Sigmoid colon (tissue), 7 donors: ENCODE measurements around the gene BOD1L1. TPM values are rescaled to one million over a fixed set of nuclear protein-coding genes. Genes with fewer than 3 reads are reported as not detected.

Source experiments
- DNase-seq: peaks from one replicate; pipeline ENCODE4 v3.0.0-alpha.2; 2019
- H3K27ac ChIP-seq, 4 donors: fragments of 200-600 bp; sonication (generic); one replicate each; pipeline ENCODE4 v1.5.1; 2016 to 2019; ENCODE audit warnings: mild to moderate bottlenecking in 1 of 4
- H3K27me3 ChIP-seq, 3 donors: fragments of 200-600 bp; sonication (generic); one replicate each; pipeline ENCODE4 v1.5.1; 2019; ENCODE audit warnings: mild to moderate bottlenecking in 1 of 3
- H3K36me3 ChIP-seq, 4 donors: fragments of 200-600 bp; sonication (generic); one replicate each; pipeline ENCODE4 v1.5.1; 2016 to 2019
- H3K4me1 ChIP-seq, 4 donors: fragments of 200-600 bp; sonication (generic); one replicate each; pipeline ENCODE4 v1.5.1; 2017 to 2019
- H3K4me3 ChIP-seq, 4 donors: fragments of 200-600 bp; sonication (generic); one replicate each; pipeline ENCODE4 v1.5.1; 2017 to 2019; ENCODE audit warnings: mild to moderate bottlenecking in 2 of 4, moderate library complexity in 1 of 4
- H3K9me3 ChIP-seq, 4 donors: fragments of 200-600 bp in 3 of 4; sonication (generic) in 3 of 4; one replicate each; pipeline versions ENCODE4 v1.5.1 to v1.6.1; 2013 to 2019
- EP300 ChIP-seq, 4 donors: sonication (generic); formaldehyde crosslinking; IDR thresholded peaks; one replicate each; pipeline ENCODE4 v1.6.1; 2017; ENCODE audit warnings: antibody characterized with exemption in 4 of 4
- POLR2A ChIP-seq, 2 donors: fragments of 450-650 bp; IDR thresholded peaks; one replicate each; pipeline ENCODE4 v1.6.1; 2016; ENCODE audit warnings: antibody characterized with exemption in 2 of 2, mild to moderate bottlenecking in 2 of 2, moderate library complexity in 2 of 2
- POLR2AphosphoS5 ChIP-seq, 4 donors: sonication (generic); formaldehyde crosslinking; IDR thresholded peaks; one replicate each; pipeline ENCODE4 v1.6.1; 2017; ENCODE audit warnings: antibody characterized with exemption in 4 of 4
- WGBS, 2 donors: extraction: QIAGEN DNeasy Blood & Tissue Kit; methylation state at CpG; one replicate each; pipeline ENCODE4 v1.1.7; 2013; 5-methylcytosine and 5-hydroxymethylcytosine counted together
- intact Hi-C: fragments of 100-400 bp; cut with DNase I; formaldehyde crosslinking; loops from one replicate; pipeline ENCODE4 v1.15.1; 2023
- polyA plus RNA-seq, 3 donors: library from polyadenylated mRNA; stranded (reverse); fragments of 200-250 nt; gene quantifications; one replicate each; pipeline ENCODE4 v1.2.3, GENCODE V29; 2013
- small RNA-seq, 3 donors: library from RNA; depleted of rRNA; stranded (forward); fragments of <200 nt; gene quantifications; one replicate each; pipeline ENCODE3, GENCODE V24; 2016
- total RNA-seq, 4 donors: library from RNA; depleted of rRNA; stranded (reverse); fragments of >200 nt; gene quantifications; one replicate each; pipeline ENCODE4 v1.1.0, GENCODE V29; 2016
- TF ChIP-seq, protein P1 (sequence below), 4 experiments: fragments of 450-650 bp in 3 of 4; fragments of 200-600 bp in 1 of 4; IDR thresholded peaks; one replicate each; pipeline ENCODE4 v1.5.1; 2016 to 2019; ENCODE audit warnings: antibody characterized with exemption in 4 of 4, mild to moderate bottlenecking in 3 of 4, moderate library complexity in 2 of 4
- donor health status: healthy with polysubstance abuse.
- donor health status: Bipolar disorder and iron deficiency.
- donor health status: healthy.

BOD1L1 gene
- total and polyA plus RNA-seq, 7 donors, result 8.3 to 46.0 (median 34.3) TPM

DNA sequence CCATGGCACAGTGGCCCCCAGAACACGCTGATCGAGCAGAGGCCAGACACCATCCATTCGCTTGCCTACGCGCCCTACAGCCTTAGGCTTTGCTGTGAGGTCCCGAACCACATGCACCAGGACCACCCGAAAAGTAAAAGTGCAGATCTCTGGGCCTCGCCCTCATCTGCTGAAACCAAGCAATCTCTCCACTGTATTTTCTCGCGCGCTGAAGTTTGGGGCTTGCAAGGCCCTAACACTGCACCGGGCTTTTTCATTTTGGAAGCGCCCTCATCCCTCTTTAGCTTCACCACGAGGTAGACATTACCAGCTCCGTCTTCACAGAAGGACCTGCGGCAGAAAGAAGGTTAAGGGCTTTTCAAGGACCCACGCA, 104.4 kb downstream of the BOD1L1 start:
- Histone ChIP-seq H3K4me3 (no peak overlapping the region), H3K36me3 (no peaks in the 10 kb centered on the region), H3K9me3 (peaks cover 5 to 19% (median 10%) of the 10 kb centered on the region in 4 donors), H3K4me1 (peaks cover 0 to 7% (median 7%) of the 10 kb centered on the region in 4 donors), H3K27me3 (peaks cover 14 to 71% (median 47%) of the 10 kb centered on the region in 3 donors), H3K27ac (no peak overlapping the region)
- WGBS, 2 donors, result 21 to 36% methylated on average over 17 of the region's 17 CpGs
- DNase-seq, result no peak
- TF ChIP-seq POLR2AphosphoS5 (IDR thresholded peaks at IDR 0.05), result no peak
- TF ChIP-seq EP300 (IDR thresholded peaks at IDR 0.05), result no peak
- TF ChIP-seq POLR2A (IDR thresholded peaks at IDR 0.05), result no peak
- TF ChIP-seq, protein P1, sequence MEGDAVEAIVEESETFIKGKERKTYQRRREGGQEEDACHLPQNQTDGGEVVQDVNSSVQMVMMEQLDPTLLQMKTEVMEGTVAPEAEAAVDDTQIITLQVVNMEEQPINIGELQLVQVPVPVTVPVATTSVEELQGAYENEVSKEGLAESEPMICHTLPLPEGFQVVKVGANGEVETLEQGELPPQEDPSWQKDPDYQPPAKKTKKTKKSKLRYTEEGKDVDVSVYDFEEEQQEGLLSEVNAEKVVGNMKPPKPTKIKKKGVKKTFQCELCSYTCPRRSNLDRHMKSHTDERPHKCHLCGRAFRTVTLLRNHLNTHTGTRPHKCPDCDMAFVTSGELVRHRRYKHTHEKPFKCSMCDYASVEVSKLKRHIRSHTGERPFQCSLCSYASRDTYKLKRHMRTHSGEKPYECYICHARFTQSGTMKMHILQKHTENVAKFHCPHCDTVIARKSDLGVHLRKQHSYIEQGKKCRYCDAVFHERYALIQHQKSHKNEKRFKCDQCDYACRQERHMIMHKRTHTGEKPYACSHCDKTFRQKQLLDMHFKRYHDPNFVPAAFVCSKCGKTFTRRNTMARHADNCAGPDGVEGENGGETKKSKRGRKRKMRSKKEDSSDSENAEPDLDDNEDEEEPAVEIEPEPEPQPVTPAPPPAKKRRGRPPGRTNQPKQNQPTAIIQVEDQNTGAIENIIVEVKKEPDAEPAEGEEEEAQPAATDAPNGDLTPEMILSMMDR (IDR thresholded peaks at IDR 0.05), result no peak
- intact Hi-C loops, result no loop called here

DNA sequence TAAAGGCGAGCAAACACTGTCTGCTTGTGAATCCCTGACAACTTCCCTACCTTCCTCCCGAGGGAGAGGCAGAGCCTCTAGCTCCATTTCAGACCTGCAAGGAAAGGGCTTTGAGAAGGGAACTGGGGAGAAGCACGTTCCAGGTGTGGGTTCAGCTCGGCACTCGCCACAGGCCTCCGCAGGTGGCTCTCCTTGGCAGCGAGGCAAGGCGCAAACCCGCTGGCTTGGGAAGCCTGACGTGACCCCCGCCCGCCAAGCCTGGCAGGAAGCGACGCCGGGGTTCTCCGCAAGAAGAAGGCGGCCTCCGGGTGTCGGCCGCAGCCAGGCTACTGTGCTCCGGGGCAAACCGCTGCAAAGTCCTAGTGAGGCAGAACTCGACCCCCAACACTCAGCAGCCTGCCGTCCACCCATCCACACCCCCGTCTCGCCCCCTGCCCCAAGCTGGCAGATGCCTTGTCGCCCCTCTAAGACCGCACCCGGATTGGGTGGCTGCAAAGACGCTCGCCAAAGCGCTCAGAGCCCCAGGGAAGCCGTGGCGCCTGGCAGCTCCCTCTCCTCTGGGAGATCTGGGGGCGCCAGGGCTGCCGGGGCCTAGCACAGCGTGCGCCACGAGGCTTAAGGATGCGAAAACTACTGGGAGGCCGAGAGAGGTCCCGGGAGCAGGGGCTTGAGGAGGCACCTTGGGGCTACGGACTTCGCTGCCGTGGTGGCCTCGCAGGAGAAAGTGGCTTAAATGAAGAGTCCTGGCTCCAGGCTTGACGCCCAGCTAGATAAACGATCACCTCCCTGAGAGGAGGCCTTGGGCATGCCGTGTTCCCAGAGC, 105.0 kb downstream of the BOD1L1 start:
- H3K27ac ChIP-seq, result no peak overlapping the region
- no peak overlapping the region for H3K4me3 ChIP-seq
- H3K4me1 ChIP-seq, result peaks cover 0 to 1% (median under 1%) of the 10 kb centered on the region in 4 donors
- no peak for DNase-seq
- peaks cover 14 to 65% (median 41%) of the 10 kb centered on the region in 3 donors for H3K27me3 ChIP-seq
- TF ChIP-seq POLR2AphosphoS5 (IDR thresholded peaks at IDR 0.05) (no peak), EP300 (IDR thresholded peaks at IDR 0.05) (no peak), POLR2A (IDR thresholded peaks at IDR 0.05) (no peak)
- TF ChIP-seq, protein P1 (IDR thresholded peaks at IDR 0.05), result no peak
- WGBS, 2 donors, result 11 to 14% methylated on average over 49 of the region's 49 CpGs
- intact Hi-C loops, result no loop called here
- H3K36me3 ChIP-seq, result no peaks in the 10 kb centered on the region
- peaks cover 5 to 19% (median 10%) of the 10 kb centered on the region in 4 donors for H3K9me3 ChIP-seq

DNA sequence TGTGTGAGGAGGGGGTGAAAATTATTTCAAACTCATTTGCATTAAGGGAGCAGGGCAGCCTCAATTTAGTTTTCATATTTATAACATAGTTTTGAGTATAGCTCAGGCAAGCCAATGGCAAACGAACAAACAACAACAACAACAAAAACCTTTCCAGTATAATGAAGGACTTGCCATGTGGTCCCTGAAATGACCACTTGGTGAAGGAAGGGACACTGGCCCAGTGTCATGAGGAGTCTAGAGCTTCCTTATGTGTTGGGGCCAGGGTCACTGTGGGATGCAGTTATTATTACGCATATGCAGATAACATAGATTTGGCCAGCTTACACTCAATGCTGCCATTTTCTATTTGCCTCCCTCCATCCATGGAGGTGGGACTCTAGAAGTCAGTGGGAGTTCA, 106.5 kb downstream of the BOD1L1 start:
- no peaks in the 10 kb centered on the region for H3K4me1 ChIP-seq
- H3K36me3 ChIP-seq, result no peaks in the 10 kb centered on the region
- H3K9me3 ChIP-seq, result peaks cover 5 to 19% (median 10%) of the 10 kb centered on the region in 4 donors
- 64 to 78% methylated on average over 2 of the region's 2 CpGs for WGBS, 2 donors
- peaks cover 10 to 51% (median 30%) of the 10 kb centered on the region in 3 donors for H3K27me3 ChIP-seq
- no peak for DNase-seq
- H3K27ac ChIP-seq, result no peak overlapping the region
- no peak overlapping the region for H3K4me3 ChIP-seq
- intact Hi-C loops, result no loop called here
- TF ChIP-seq EP300 (IDR thresholded peaks at IDR 0.05) (no peak), POLR2AphosphoS5 (IDR thresholded peaks at IDR 0.05) (no peak), POLR2A (IDR thresholded peaks at IDR 0.05) (no peak)
- TF ChIP-seq, protein P1 (IDR thresholded peaks at IDR 0.05), result no peak

Small RNA genes lying within 50 kb of the gene (small RNA-seq; reads per million reads assigned to genes)
- 0.18 to 1.2 (median 0.32) reads per million in 3 donors for gene MIR5091

Other genes with a start within 250 kb of the BOD1L1 start
- gene RAB28, start 143.4 kb downstream of the BOD1L1 start, total RNA-seq, result 10 to 100 TPM; 24.1 to 32.1 (median 28.7) TPM
- 10 to 100 TPM; 12.7 to 18.7 (median 16.8) TPM for gene RAB28, start 143.4 kb downstream of the BOD1L1 start, polyA plus RNA-seq
- 10 to 100 TPM; 20.3 to 28.2 (median 21.0) TPM for gene NKX3-2, start 83.2 kb downstream of the BOD1L1 start, total RNA-seq
- 1 to 10 TPM in 1 of 3 donors, under 1 TPM in 1, not detected in 1; 0.60 to 1.9 TPM for gene NKX3-2, start 83.2 kb downstream of the BOD1L1 start, polyA plus RNA-seq